Myocyte (in vitro differentiated cells): Measurements from ENCODE around the gene NUDT4. TPM values are rescaled to one million over a fixed set of nuclear protein-coding genes. Genes with fewer than 3 reads are reported as not detected.
"Not testable (repeated sequence)": the region's sequence is repeated elsewhere in the genome, so short reads cannot be mapped to it uniquely, and the experiment has no call there.

Experiments
- DNase-seq: peaks from one replicate; pipeline ENCODE4 v3.0.0-alpha.2; 2012; ENCODE audit warnings: low read depth
- total RNA-seq: library from RNA; depleted of rRNA; stranded (reverse); fragments of >200 nt; gene quantifications from 2 replicates; pipeline ENCODE4 v1.2.3, GENCODE V29; 2014

NUDT4 gene
- total RNA-seq, 1 donor from 2014 or later = 83.7 TPM

- DNase-seq = no peak
These were observed 11.9 kb upstream of the NUDT4 start for GRCh38 chr12:93365616-93366405.

- DNase-seq = peak; percentile 24
These were observed 11.3 kb upstream of the NUDT4 start for GRCh38 chr12:93366422-93366821.

- no peak for DNase-seq
These were observed 9.0 kb upstream of the NUDT4 start for GRCh38 chr12:93368766-93369165.

DNA sequence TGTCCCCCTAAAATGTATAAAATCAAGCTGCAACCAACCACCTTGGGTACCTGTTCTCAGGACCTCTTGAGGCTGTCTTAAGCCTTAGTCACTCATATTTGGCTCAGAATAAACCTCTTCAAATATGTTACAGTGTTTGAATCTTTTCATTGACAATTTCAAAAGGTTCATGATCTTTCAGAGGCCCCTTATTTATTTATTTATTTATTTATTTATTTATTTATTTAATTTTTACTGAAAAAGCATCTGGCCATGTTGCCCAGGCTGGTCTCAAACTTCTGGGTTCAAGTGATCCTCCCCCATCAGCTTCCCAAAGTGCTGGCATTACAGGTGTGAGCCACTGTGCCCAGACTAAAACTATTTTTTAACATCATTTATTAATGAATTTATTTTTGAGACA is 8.2 kb upstream of the NUDT4 start:
- DNase-seq = no peak

DNA sequence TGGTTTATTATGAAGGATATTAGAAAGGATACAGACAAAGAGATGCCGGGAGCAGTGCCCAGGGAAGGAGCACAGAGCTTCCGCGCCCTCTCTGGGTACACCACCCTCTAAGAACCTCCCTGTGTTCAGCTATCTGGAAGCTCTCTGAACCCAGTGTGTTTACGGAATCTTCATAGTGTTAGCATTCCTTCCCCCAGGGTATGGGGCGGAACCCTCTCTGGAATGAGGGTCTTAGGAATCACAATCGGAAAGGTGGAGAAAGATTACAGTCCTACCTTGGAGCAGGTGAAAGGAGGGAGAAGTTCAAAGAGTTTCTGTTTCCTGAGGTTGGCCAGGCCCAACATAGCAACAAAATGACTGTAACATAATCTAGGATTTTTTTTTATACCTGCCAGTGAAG is 6.8 kb upstream of the NUDT4 start:
- DNase-seq = no peak

DNA sequence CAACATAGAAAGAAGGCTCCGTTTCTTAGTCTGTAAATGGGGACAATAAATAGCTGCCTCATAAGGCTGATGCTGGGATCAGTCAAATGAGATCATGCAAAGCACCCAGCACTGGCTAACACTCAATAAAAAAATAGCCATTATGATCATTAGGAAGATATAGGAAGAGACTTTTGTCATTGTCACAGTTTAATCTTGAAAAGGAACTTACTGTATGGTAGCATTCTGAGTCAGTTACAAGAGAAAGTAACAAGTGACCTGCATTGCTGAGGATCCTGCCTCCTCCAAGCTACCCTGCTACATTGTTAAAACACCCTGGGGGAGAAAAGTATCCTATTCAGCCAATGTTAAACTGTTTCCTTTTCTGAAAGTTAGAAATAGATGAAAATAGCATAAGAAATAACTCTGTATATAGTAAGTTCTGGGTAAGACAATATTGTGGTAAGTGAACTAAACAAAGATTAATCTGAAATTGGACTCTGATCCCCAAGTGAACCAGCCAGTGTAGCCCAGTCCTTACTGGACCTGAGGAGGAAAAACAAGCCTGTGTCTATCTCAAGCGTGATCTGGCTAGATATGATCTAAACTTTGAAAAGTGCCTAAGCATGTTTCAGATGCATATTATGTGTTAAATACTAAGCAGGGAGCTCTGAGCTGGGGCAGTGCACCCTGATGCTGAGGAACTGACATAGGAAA is 3.6 kb upstream of the NUDT4 start:
- no peak for DNase-seq

DNA sequence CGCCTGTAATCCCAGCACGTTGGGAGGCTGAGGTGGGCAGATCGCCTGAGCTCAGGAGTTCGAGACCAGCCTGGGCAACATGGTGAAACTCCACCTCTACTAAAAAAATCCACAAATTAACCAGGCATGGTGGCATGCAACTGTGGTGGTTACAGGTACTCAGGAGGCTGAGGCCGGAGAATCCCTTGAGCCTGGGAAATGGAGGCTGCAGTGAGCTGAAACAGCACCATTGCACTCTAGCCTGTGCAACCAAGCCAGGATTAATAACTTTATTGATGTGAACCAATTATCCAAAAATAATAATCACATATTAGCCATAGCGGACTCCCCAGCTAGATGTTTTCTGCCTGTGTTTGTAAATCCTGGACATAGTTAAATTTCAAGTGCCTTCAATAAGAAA is 1.8 kb upstream of the NUDT4 start:
- no peak for DNase-seq

DNA sequence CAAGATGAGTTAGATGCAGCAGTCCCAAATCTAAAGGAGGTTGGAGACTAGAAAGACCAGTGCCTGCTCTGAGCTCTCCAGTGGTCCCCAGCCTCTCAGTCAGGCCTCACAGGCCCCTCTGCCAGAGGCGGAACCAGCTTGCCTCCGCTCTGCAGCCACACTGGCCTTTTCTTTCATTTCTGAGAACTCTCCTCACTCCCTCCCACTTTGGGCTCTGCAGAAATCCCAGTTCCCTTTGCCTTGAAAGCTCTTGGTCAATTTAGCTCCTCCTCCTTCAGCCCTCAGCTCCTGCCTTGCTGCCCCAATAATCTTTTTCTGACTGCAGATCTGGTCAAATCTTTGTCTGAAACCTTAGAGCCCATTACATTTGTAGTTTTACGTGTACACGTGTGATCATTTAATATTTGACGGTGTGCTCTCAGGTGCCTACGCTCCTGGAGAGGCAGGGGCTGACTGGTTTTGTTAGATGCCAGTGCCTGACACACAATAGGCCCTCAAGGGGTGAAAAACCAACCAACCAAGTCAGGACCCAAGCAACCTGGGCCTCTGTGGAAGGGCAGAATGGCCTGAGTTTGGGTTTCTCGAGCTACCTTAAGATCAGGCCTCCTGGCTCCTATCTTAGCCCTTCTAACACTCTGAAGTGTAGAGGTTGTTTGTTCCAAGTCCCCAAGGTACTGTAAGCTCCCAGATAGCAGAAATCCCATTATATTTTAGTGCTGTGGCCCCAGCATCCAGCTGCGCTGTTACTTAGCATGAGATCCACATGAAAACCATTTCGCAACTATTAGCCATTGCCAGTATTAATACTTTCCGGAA is 1.1 kb upstream of the NUDT4 start:
- peak; percentile 38 for DNase-seq

GRCh38 chr12:93378196-93378997 is 672 bp downstream of the NUDT4 start:
- peak; percentile 71 for DNase-seq

- no peak for DNase-seq
These were observed 1.2 kb downstream of the NUDT4 start for GRCh38 chr12:93378998-93379325.

DNA sequence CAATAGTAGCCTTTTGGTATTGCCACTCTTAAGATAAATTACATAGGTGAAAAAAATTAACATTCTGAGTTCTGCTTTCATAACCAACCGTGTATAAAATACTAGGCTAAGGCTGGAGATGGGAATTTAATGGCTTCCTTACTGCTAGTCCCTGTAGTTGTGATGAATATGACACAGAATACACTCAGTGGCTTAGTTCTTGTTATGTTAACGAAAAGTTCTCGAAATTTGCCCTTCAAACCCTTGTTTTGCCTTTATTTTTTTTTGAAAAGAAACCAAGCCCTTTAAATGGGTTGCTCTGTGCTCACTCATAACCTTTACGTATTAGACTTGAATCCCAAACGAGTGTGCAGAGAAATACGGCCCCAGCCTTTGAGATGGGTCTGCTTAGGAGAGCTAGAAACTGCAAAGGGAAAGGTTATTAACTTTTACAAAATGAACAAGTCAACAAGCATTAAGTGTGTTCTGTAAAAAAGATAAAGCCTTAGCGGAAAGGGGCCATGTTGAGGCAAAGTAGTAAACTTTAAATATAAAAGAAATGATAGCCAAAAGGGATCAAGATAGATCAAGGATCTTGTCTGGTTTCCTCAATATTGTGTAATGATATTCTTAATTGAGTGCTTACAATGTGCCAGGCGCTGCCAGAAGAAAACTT is 1.7 kb downstream of the NUDT4 start:
- peak; percentile 22 for DNase-seq

DNA sequence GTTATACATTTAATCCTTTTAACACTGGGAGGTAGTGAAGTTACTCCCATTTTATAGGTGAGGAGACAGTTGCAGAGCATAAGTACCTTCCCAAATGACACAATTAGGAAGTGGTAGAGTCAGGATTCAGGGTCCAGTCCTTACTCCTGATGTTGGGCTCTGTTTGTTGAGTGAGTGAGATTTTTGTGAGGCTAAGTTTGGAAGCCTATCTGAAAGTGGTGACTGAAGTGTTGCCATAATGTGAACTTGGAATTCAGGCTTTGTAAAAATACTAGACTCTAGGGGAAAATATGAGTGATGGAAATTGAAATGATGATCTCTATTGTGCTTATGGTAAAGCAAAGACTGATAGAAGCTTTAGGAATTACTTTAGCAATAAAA is 2.2 kb downstream of the NUDT4 start:
- peak; percentile 7 for DNase-seq

GRCh38 chr12:93380480-93381121 is 2.9 kb downstream of the NUDT4 start:
- DNase-seq = peak; percentile 26

GRCh38 chr12:93381161-93381975 is 3.6 kb downstream of the NUDT4 start:
- DNase-seq = no peak

GRCh38 chr12:93381976-93382437 is 4.3 kb downstream of the NUDT4 start:
- DNase-seq = not testable (repeated sequence)

GRCh38 chr12:93387780-93388179 is 10.1 kb downstream of the NUDT4 start:
- no peak for DNase-seq

DNA sequence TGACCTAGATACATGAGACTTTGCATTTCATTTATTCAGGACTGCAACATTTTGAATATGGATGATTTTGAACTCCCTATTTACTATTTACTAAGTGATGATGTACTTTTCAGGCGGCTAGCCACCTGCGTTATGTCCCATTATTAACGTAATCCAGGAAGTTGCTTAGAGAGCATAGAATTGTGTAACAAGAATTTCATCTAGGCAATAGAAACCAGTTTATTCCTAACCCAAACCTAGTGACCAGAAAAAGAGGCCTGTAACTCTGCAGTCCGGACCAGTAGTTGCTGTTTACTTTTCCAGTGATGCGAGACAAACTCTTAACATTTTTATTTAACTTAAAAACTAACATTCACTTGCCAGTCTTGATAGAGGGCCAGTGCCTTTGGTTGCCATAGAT is 12.3 kb downstream of the NUDT4 start:
- no peak for DNase-seq

DNA sequence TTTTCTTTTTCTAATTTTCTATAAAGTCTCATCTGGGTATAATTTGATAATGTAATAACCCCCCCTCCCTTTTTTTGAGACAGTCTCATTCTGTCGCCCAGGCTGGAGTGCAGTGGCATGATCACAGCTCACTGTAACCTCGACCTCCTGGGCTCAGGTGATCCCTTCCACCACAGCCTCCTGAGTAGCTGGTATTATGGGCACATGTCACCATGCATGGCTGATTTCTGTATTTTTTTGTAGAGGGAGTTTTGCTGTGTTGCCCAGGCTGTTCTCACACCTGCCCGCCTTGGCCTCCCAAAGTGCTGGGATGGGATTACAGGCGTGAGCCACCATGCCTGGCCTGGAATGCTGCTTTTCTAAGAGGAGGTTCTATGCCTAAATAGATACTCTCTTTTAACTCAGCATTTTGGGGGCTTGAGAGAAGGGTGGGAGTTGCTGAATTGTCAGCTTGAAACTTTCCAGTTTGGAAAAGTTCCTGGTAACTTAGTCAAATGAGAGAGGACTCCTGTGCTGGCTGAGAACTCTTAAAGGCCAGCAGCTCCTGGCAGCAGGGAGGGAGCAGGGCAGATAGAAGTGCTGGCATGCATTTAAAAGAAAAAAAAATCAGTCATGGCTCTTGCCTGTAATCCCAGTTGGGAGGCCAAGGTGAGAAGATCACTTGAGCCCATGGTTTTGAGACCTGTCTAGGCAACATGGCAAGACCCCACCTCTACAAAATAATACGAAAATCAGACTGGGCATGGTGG is 13.0 kb downstream of the NUDT4 start:
- no peak for DNase-seq

GRCh38 chr12:93393425-93393824 is 15.7 kb downstream of the NUDT4 start:
- no peak for DNase-seq
